H1 (cell line): ENCODE results near the gene RBM47.

Experiments
- BCL11A ChIP-seq, 2 experiments: IDR thresholded peaks; one replicate each; pipeline ENCODE4 v1.6.1; 2011; ENCODE audit warnings: low read depth in 2 of 2, low read length in 2 of 2, mild to moderate bottlenecking in 2 of 2
- CBX5 ChIP-seq: fragments of 300-800, 300-1000 bp; sonication (generic); IDR thresholded peaks from 2 replicates; pipeline ENCODE4 v1.7.1; 2016; ENCODE audit warnings: antibody characterized with exemption, low read length, low read depth
- CTCF ChIP-seq, 3 experiments: IDR thresholded peaks; 1 replicate in 2 of 3; 2 replicates in 1 of 3; pipeline versions ENCODE4 v1.5.1 to v1.6.1; 2011; ENCODE audit warnings: low read length in 3 of 3, mild to moderate bottlenecking in 3 of 3, inconsistent platforms in 2 of 3, low read depth in 1 of 3, moderate library complexity in 1 of 3; ENCODE audit not compliant: insufficient read depth in 1 of 3; ENCODE audit errors: control extremely low read depth in 1 of 3
- EZH2 ChIP-seq: fragments of 200-600 bp; sonication (generic); IDR thresholded peaks from 2 replicates; pipeline ENCODE4 v1.7.1; 2012; ENCODE audit warnings: low read depth, mild to moderate bottlenecking, moderate library complexity, low read length, inconsistent platforms; ENCODE audit not compliant: severe bottlenecking
- HDAC6 ChIP-seq: IDR thresholded peaks from one replicate; pipeline ENCODE4 v1.7.1; 2012; ENCODE audit warnings: low read depth, mild to moderate bottlenecking, inconsistent platforms, low read length, moderate library complexity
- MAFK ChIP-seq: IDR thresholded peaks from 2 replicates; pipeline ENCODE4 v1.6.1; 2012; ENCODE audit warnings: low read depth, mild to moderate bottlenecking, improper control_type of control experiment, low read length
- MAX ChIP-seq: IDR thresholded peaks from 2 replicates; pipeline ENCODE4 v1.6.1; 2012; ENCODE audit warnings: inconsistent platforms
- POLR2A ChIP-seq, 2 experiments: IDR thresholded peaks; 1 replicate in 1 of 2; 2 replicates in 1 of 2; pipeline ENCODE4 v1.6.1; 2011; ENCODE audit warnings: low read depth in 2 of 2, low read length in 2 of 2, mild to moderate bottlenecking in 2 of 2; ENCODE audit errors: control extremely low read depth in 1 of 2
- POLR2AphosphoS5 ChIP-seq: IDR thresholded peaks from 2 replicates; pipeline ENCODE4 v1.6.1; 2011; ENCODE audit warnings: low read depth, low read length
- SIRT6 ChIP-seq: IDR thresholded peaks from one replicate; pipeline ENCODE4 v1.7.1; 2012; ENCODE audit warnings: low read length, inconsistent platforms
- SUZ12 ChIP-seq: fragments of 200-600 bp; sonication (generic); IDR thresholded peaks from 2 replicates; pipeline ENCODE4 v1.6.1; 2012; ENCODE audit warnings: mild to moderate bottlenecking, inconsistent platforms, low read length, moderate library complexity, mixed read lengths
- TBP ChIP-seq: IDR thresholded peaks from 2 replicates; pipeline ENCODE4 v1.6.1; 2011; ENCODE audit warnings: low read depth, low read length, improper control_type of control experiment
- YY1 ChIP-seq: IDR thresholded peaks from 2 replicates; pipeline ENCODE4 v1.6.1; 2011; ENCODE audit warnings: low read depth, mild to moderate bottlenecking, low read length

GRCh38 chr4:40412866-40413795 lies 216.5 kb downstream of the RBM47 start:
- no peak for TF ChIP-seq MAFK
- TF ChIP-seq HDAC6: no peak
- no peak for TF ChIP-seq EZH2
- no peak for TF ChIP-seq MAX
- no peak for TF ChIP-seq CTCF (IDR thresholded peaks at IDR 0.05; ENCODE audit: control extremely low read depth in 1 of 3, insufficient read depth in 1 of 3, low read depth in 1 of 3, low read length in 3 of 3)
- TF ChIP-seq SIRT6: no peak
- no peak for TF ChIP-seq POLR2AphosphoS5
- TF ChIP-seq BCL11A (IDR thresholded peaks at IDR 0.05; ENCODE audit: low read depth in 2 of 2, low read length in 2 of 2): no peak
- no peak for TF ChIP-seq YY1
- TF ChIP-seq TBP: no peak
- no peak for TF ChIP-seq SUZ12
- no peak for TF ChIP-seq POLR2A (IDR thresholded peaks at IDR 0.05; ENCODE audit: control extremely low read depth in 1 of 2, low read depth in 2 of 2, low read length in 2 of 2)
- TF ChIP-seq CBX5: no peak
